Stimulated activated CD4-positive, alpha-beta T cell treated with anti-CD3 and anti-CD28 coated beads, TNF-alpha, amount 100 ng/mL, for 4 hours (primary cell): Measurements from ENCODE around the gene ZIM2.

ENCODE experiments used
- DNase-seq, 3 experiments: peaks; one replicate each; pipeline ENCODE4 v3.0.0-alpha.2; 2020; ENCODE audit warnings: low read depth in 3 of 3

Gene ZIM2

GRCh38 chr19:56838909-56839651, 1.4 kb downstream of the ZIM2 start:
- DNase-seq = no peak

- no peak for DNase-seq
Observed at GRCh38 chr19:56838024-56838908, 2.3 kb downstream of the ZIM2 start.

DNA sequence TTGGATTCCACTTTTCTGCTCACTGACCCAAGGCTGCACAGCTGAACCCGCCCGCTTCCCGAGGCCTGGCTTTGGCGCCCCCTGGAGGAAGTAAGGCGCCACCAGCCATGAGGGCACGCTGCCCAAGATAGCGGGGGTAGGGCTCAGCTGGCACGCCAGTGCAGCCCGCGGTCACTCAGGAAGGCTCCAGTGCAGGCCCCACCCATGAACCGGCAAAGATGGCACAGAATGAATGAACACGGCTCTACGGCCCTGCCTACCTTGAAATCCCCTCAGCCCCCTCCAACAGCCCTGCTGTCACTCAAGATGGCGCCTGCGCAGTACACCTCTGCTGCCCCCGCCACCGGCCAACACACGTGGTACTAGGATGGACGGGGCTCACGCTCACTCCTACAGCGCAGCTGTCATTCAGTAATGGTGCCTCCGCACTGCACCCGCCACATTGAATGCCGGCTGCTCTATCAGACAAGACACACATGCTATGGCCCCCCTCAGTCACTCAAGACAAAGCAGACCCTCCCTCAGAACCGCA, 3.0 kb downstream of the ZIM2 start:
- no peak for DNase-seq

DNA sequence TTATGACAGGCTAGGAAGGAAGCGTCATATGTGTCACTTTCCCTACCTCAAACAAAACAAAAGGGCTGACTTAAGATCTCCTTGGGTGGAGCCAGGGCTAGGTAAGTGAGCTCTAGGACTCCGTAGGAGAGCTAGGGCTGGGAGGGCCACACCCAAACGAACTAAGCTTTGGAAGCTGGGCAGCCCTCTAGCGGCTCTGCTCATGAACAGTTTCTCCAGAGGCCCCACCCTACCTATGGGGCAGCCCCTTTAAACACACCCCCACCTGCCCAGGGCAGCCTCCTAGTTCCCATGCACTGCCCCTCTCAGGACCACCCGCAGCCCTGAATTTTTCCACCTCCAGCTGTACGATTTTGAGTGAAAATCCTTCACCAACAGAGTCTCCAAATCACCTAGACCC, 3.5 kb downstream of the ZIM2 start:
- DNase-seq = no peak

DNA sequence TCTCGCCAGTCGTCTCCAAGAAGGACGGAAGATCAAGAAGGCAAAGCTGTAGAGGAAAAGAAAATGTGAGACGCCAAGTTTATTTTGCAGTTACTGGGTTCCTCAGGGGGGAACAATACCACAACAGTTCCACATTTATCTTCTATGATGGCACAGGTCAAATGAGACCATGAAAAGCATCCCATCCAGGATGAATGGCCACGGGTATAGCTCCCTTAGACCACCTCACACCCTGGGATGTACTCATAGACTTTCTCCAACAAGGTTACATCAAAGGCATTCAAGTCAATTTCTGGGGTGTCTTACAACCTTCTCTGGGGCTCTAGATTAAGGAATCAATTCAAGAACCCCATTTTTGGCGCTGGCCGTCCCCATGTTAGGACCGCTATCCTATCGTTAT, 4.5 kb downstream of the ZIM2 start:
- no peak for DNase-seq

- no peak for DNase-seq
Observed at GRCh38 chr19:56835401-56835800, 5.1 kb downstream of the ZIM2 start.

DNA sequence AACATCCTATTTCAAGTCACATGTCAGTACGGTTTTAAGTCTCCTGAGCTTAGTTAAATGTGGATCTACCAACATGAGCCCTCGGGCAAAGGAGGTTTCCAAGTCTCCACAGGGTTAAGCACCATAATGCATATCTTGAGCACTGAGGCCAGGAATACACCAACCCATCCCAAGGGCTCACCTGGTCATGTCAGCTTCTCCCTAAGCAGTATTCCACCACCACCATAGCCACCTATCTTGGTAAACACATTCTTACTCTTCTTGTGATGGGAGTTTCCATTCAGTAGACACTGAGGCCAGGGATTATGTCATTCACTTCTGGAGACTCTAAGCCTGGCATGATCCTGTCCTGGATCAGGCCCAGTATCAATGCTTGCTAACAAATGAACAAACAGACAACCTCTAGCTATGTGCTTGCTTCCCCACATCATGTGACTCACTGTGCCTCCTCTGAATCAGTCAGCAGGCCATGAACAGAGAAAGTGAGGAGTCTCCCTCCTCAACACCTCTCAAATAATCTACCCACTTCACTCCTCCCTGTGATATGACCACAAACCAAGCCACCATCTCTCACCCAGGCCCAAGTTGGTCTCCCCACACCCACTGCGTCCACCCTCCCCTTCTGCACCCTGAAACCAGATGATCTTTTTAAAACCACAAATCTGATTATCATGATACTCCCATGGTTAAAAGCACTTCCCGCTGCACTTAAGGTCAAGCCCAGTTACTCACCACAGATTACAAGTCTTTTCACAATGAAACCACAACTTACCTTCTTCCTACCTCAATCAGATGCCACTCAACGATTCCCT, 5.8 kb downstream of the ZIM2 start:
- DNase-seq = no peak

DNA sequence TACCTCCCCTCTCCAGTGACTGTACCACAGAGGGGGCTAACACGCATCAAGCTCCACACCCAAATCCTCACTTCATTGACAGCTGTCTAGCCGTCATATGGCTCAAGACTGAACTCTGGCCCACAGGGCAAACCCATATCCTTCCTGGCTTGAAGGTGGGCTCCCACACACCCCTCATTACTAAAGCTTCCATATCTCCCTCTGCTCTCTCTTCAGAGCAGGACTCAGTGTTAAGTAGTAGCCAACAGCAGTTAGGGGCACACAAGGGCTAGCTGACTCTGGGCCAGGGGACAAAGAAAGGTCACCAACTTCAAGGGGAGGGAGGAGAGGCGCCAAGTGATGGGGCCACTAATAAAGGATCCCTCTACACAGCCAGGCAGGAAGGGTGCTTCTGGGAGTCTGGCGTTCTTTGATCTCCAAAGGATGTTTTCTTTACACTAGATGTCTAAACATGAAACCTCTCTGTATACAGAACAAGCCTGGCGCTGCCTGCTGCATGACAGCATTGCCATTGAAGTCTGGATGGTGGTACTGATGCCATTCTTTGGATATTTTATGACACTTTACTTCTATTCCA, 8.1 kb downstream of the ZIM2 start:
- DNase-seq = no peak

DNA sequence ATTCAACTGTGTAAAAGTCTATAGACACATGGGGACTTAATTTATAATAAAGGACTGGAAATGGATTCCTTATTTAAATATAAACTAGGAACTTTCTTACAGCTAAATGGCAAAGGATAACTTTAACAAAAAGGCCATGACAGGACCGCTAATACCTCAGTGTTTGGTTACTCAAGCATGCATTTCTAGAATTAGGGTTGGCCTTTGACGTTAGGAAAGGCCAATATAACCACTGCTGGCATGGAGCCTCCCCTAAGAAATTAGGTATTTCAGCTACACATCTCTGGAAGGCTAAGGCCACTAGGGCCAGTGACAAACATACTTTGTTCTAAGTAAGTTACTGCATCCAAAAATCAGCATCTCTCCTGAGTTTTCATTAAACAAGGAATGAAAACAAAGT, 9.3 kb downstream of the ZIM2 start:
- no peak for DNase-seq

- no peak for DNase-seq
Observed at GRCh38 chr19:56829596-56829995, 10.9 kb downstream of the ZIM2 start.

DNA sequence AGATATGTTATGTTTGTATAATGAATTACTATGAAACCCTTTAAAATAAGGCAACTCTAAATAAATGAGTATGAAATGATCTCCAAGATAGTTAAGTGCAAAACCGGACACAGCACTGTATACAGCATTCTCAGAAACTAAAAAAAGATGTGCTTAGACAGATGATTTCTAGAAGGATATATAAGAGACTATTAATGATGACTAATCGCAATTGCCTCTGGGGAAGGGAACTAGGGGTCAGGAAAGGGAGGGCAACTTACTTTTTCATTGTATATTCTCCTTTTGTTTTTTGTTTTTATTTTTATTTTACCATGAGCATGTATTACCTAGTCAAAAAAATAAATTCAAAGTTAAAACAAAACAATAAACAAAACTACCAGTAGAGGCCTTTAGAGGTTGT, 12.8 kb downstream of the ZIM2 start:
- DNase-seq = no peak

GRCh38 chr19:56823956-56824355, 16.6 kb downstream of the ZIM2 start:
- no peak for DNase-seq

- DNase-seq = no peak
Observed at GRCh38 chr19:56823417-56823816, 17.1 kb downstream of the ZIM2 start.

DNA sequence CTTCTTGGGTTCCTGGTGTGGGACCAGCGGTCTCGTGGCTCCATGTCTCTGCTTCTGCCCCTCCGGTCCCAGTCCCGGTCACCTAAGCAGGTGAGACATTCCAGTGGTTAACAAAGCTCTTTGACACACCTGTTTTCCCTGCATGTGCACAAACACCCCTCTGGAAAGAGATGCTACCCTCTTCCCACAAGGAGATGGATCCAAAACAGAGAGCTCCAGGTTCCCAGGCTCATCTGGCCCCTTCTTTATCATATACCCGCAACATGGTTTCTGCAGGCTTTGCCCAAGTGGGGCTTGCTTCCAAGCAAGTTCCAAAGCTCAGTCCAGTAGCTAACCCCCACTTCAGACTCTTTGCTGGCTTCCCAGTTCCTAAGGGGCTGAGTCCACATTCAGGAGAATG, 17.8 kb downstream of the ZIM2 start:
- no peak for DNase-seq

DNA sequence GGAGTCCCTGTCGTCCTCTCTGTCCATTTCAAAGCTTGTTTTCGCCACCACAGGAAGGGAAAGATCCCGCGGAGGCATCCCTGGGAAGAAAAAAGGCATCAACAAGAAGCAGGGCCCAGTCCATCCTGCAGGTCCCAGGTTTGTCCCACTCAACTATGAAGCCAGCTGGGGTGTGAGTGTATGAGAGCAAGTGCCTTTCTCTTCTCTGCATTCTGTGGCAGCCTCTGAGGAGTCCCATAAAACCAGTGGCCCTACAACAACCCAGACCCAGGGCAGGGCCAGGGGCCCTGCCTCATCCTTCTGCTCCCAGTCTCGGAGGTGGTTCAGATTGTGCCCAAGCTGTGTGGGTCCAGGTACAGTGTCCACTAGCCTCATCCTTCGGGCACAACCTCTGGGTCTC, 18.9 kb downstream of the ZIM2 start:
- no peak for DNase-seq

GRCh38 chr19:56821209-56821608, 19.3 kb downstream of the ZIM2 start:
- no peak for DNase-seq

DNA sequence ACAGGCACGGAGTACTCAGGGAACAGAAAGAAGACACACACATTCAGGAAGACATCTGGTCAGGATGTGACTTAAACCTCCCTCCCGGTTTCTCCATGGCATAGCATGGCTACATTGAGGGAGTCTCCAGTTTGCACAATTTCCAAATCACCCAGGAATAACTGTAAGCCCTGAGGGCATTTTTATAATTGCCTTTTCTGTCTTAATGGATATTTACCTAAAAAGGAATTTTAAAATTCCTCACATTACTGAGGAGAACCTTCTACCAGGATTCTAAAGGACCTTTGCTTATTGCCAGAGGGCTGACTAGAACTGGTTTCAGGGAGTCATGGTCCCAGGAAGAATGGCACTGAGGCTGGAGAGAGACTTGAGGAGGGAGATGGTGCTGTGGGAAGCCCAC, 21.4 kb downstream of the ZIM2 start:
- DNase-seq = no peak

DNA sequence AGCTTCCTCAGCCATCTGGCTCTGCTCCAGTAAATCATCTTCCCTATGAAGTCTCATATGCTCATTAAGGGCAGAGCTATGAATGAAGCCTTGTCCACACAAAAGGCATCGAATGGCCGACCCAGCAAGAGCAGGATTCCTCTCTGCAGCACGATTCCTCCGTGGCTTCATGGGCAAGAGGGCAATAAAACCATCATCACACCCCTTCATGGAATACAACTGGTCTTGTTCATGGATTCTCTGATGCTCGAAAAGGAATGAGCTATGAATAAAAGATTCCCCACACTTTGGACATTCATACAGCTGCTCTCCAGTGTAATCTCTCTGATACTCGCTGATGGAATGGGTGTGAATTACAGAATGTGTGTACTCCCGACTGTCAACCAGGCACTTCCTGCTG, 25.9 kb downstream of the ZIM2 start:
- DNase-seq = no peak

DNA sequence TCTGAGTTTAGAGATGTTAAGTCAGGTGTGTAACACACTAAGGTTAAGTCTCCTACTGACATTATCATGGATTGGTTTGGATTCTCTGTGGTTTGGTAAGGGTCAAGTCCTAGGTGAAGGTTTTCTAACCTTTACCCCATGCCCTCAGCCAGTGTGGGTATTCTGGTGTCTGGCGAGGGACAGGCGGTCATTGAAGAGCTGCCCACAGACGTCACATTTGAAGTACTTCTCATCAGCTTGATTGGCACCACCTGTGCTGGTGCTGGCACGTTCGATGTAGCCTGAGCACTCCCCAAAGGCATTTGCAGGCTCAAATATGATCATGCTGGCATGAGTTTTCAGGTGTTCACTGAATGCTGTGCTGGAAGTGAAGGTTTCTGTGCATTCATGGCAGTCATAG, 27.0 kb downstream of the ZIM2 start:
- DNase-seq = no peak

GRCh38 chr19:56811480-56811879, 29.0 kb downstream of the ZIM2 start:
- no peak for DNase-seq

DNA sequence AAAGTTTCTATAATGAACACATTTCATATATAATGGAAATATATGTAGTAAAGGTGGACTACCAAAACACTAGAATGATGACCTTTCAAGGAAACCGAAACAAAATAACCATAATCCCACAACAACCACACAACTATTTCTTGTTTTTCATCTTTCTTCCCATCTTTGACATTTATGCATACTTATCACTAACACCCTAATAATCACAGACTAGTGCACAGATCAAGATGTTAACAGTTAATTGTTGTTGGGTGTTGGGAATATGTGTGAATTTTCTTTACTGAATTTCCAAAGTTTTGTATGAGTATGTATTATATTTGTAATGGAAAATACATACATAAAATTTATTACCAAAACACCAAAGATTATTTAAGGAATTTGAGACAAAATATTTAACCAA, 30.3 kb downstream of the ZIM2 start:
- no peak for DNase-seq
